MM.1S (cell line): Measurements from ENCODE around the gene ADAMTSL1.

ENCODE experiments used
- EZH2 ChIP-seq: fragments of 300-600 bp; sonication (generic); optimal IDR thresholded peaks from 2 replicates; pipeline ENCODE3; 2017; ENCODE audit warnings: low read depth, mild to moderate bottlenecking, antibody characterized with exemption, low read length, mixed read lengths
- EZH2phosphoT487 ChIP-seq: fragments of 300-600 bp; sonication (generic); IDR thresholded peaks from 2 replicates; pipeline ENCODE4 v1.6.1; 2018; ENCODE audit warnings: antibody characterized with exemption, low read length
- TF ChIP-seq, protein P1 (sequence below): fragments of 300-600 bp; sonication (generic); IDR thresholded peaks from 2 replicates; pipeline ENCODE4 v1.5.1; 2016; ENCODE audit warnings: antibody characterized with exemption, low read length, mixed read lengths

DNA sequence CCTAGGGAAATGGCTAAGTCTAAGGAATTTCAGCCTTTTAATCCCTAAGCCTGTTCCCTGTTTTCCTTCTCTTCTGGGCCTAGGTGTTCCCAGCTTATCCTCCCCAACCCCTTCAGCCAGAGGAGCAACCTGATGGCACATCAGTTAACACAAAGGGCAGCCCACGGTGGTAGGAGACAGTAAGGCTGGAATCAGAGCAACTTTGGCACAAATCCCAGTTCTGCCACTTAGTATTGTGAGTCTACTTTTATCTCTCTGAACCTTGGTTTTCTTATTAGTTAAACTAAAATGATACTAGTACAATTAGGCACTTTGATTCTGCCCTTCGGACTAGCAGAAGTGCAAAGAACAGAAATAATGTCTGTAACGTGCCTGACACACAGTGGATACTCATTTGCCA is 312.2 kb downstream of the ADAMTSL1 start:
- TF ChIP-seq EZH2 = no peak
- no peak for TF ChIP-seq EZH2phosphoT487
- TF ChIP-seq, protein P1, sequence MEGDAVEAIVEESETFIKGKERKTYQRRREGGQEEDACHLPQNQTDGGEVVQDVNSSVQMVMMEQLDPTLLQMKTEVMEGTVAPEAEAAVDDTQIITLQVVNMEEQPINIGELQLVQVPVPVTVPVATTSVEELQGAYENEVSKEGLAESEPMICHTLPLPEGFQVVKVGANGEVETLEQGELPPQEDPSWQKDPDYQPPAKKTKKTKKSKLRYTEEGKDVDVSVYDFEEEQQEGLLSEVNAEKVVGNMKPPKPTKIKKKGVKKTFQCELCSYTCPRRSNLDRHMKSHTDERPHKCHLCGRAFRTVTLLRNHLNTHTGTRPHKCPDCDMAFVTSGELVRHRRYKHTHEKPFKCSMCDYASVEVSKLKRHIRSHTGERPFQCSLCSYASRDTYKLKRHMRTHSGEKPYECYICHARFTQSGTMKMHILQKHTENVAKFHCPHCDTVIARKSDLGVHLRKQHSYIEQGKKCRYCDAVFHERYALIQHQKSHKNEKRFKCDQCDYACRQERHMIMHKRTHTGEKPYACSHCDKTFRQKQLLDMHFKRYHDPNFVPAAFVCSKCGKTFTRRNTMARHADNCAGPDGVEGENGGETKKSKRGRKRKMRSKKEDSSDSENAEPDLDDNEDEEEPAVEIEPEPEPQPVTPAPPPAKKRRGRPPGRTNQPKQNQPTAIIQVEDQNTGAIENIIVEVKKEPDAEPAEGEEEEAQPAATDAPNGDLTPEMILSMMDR = no peak
